Placental pericyte (primary cell): ENCODE measurements around the gene CHTF18. TPM values are rescaled to one million over a fixed set of nuclear protein-coding genes. Genes with fewer than 3 reads are reported as not detected.

ENCODE experiments used
- small RNA-seq: library from RNA; depleted of rRNA; stranded (forward); fragments of <200 nt; gene quantifications from one replicate; pipeline ENCODE3, GENCODE V24; 2012; ENCODE audit warnings: low replicate concordance
- total RNA-seq: library from RNA; depleted of rRNA; stranded (reverse); fragments of >200 nt; gene quantifications from 2 replicates; pipeline ENCODE4 v1.2.3, GENCODE V29; 2012

CHTF18 gene
- 2.2 and 36.9 TPM in 2 replicates for total RNA-seq

GRCh38 chr16:788399-789126 lies at the start of gene CHTF18:
Gene CHTF18, plus strand, starts transcription at chr16:788620. Its CDS starts 65 bp downstream, at chr16:788685.

GRCh38 chr16:740764-741505 lies 47.5 kb upstream of the CHTF18 start, which contains the start of gene CIAO3:
Gene CIAO3, minus strand, starts transcription at chr16:740997. Its CDS starts 12 bp downstream, at chr16:740985.

GRCh38 chr16:760545-761343 lies 27.7 kb upstream of the CHTF18 start, which contains the start of gene MSLN:
Gene MSLN, plus strand, starts transcription at chr16:760734. Its CDS starts 1,947 bp downstream, at chr16:762681.

GRCh38 chr16:787978-788398 lies 432 bp upstream of the CHTF18 start, which contains the start of gene RPUSD1:
Gene RPUSD1, minus strand, starts transcription at chr16:788381. Its CDS starts 644 bp downstream, at chr16:787737.

GRCh38 chr16:799948-800833 lies 11.8 kb downstream of the CHTF18 start, which contains the start of gene GNG13:
Gene GNG13, minus strand, starts transcription at chr16:800734. Its CDS starts 1,657 bp downstream, at chr16:799077.

Small RNAs within 50 kb of the gene (small RNA-seq; reads per million reads assigned to genes)
- not detected for gene MIR662

Other genes starting within 250 kb of the CHTF18 start
- 0.14 TPM in 1 of 2 replicates, not detected in the other for gene PRR35, start 228.2 kb upstream of the CHTF18 start, total RNA-seq
- 2.6 TPM in 2 replicates for gene NHLRC4, start 221.6 kb upstream of the CHTF18 start, total RNA-seq
- 27.8 and 33.5 TPM in 2 replicates for gene PIGQ, start 218.7 kb upstream of the CHTF18 start, total RNA-seq
- gene RAB40C, start 198.6 kb upstream of the CHTF18 start, total RNA-seq: 15.3 and 16.5 TPM in 2 replicates
- gene WFIKKN1, start 157.6 kb upstream of the CHTF18 start, total RNA-seq: 0.14 and 0.22 TPM in 2 replicates
- 99.1 and 106 TPM in 2 replicates for gene METTL26, start 152.3 kb upstream of the CHTF18 start, total RNA-seq
- gene MCRIP2, start 146.8 kb upstream of the CHTF18 start, total RNA-seq: 11.5 and 16.6 TPM in 2 replicates
- 12.3 and 22.6 TPM in 2 replicates for gene WDR90, start 139.3 kb upstream of the CHTF18 start, total RNA-seq
- 56.5 and 67.4 TPM in 2 replicates for gene RHOT2, start 120.5 kb upstream of the CHTF18 start, total RNA-seq
- 2.3 and 2.4 TPM in 2 replicates for gene RHBDL1, start 112.9 kb upstream of the CHTF18 start, total RNA-seq
- 91.5 and 131 TPM in 2 replicates for gene STUB1, start 108.2 kb upstream of the CHTF18 start, total RNA-seq
- 45.7 and 62.3 TPM in 2 replicates for gene JMJD8, start 104.3 kb upstream of the CHTF18 start, total RNA-seq
- gene WDR24, start 98.2 kb upstream of the CHTF18 start, total RNA-seq: 12.9 and 15.8 TPM in 2 replicates
- gene FBXL16, start 82.8 kb upstream of the CHTF18 start, total RNA-seq: 0.22 TPM in 1 of 2 replicates, not detected in the other
- 10.1 and 40.1 TPM in 2 replicates for gene METRN, start 73.5 kb upstream of the CHTF18 start, total RNA-seq
- 25.4 and 30.6 TPM in 2 replicates for gene ANTKMT, start 67.5 kb upstream of the CHTF18 start, total RNA-seq
- gene CCDC78, start 62.2 kb upstream of the CHTF18 start, total RNA-seq: 1.1 and 3.1 TPM in 2 replicates
- gene HAGHL, start 61.5 kb upstream of the CHTF18 start, total RNA-seq: 8.3 and 23.4 TPM in 2 replicates
- 25.2 and 40.8 TPM in 2 replicates for gene CIAO3, start 47.6 kb upstream of the CHTF18 start, total RNA-seq
- gene MSLN, start 27.9 kb upstream of the CHTF18 start, total RNA-seq: not detected in 2 replicates
- gene RPUSD1, start 239 bp upstream of the CHTF18 start, total RNA-seq: 33.3 and 54.4 TPM in 2 replicates
- gene GNG13, start 12.1 kb downstream of the CHTF18 start, total RNA-seq: not detected in 2 replicates
- 17.9 and 20.8 TPM in 2 replicates for gene LMF1, start 182.4 kb downstream of the CHTF18 start, total RNA-seq
- under 0.01 and 0.14 TPM in 2 replicates for gene SOX8, start 193.2 kb downstream of the CHTF18 start, total RNA-seq